Measurements from ENCODE around the gene TESMIN. TPM values are rescaled to one million over a fixed set of nuclear protein-coding genes. Genes with fewer than 3 reads are reported as not detected.

Gene TESMIN
- total RNA-seq, 1 donor from 2014 or later, result 1.2 TPM

- no peak for DNase-seq (ENCODE audit: low spot score in 2 of 2)
Observed at GRCh38 chr11:68685656-68686380, 65.5 kb downstream of the TESMIN start.

GRCh38 chr11:68684385-68685356, 66.6 kb downstream of the TESMIN start, which contains the start of gene GAL:
TSS of gene GAL (plus strand) at chr11:68684544. CDS start at chr11:68684924, 380 bp downstream.
- FAIRE-seq (no peak), DNase-seq (ENCODE audit: low spot score in 2 of 2) (peak in 1 of 2 donors; percentile 51)

More at GRCh38 chr11:68685656-68686380, 65.5 kb downstream of the TESMIN start:
- no peak for FAIRE-seq

- no peak for FAIRE-seq
- DNase-seq (ENCODE audit: low spot score in 2 of 2), result no peak
Observed at GRCh38 chr11:68683536-68684384, 67.6 kb downstream of the TESMIN start.

- no peak for DNase-seq (ENCODE audit: low spot score in 2 of 2)
- no peak for FAIRE-seq
Observed at GRCh38 chr11:68683121-68683520, 68.2 kb downstream of the TESMIN start.

- no peak for DNase-seq (ENCODE audit: low spot score in 2 of 2)
- no peak for FAIRE-seq
Observed at GRCh38 chr11:68682531-68682961, 68.8 kb downstream of the TESMIN start.

GRCh38 chr11:68680541-68681231, 70.6 kb downstream of the TESMIN start:
- FAIRE-seq (no peak), DNase-seq (ENCODE audit: low spot score in 2 of 2) (no peak)

- DNase-seq (ENCODE audit: low spot score in 2 of 2), result no peak
- FAIRE-seq, result no peak
Observed at GRCh38 chr11:68678031-68678441, 73.3 kb downstream of the TESMIN start.

- peak in 1 of 2 donors; percentile 48 for DNase-seq (ENCODE audit: low spot score in 2 of 2)
- no peak for FAIRE-seq
Observed at GRCh38 chr11:68677432-68677831, 73.9 kb downstream of the TESMIN start.

GRCh38 chr11:68674461-68674860, 76.9 kb downstream of the TESMIN start:
- DNase-seq (ENCODE audit: low spot score in 2 of 2), result no peak
- no peak for FAIRE-seq

GRCh38 chr11:68673991-68674390, 77.3 kb downstream of the TESMIN start:
- FAIRE-seq (no peak), DNase-seq (ENCODE audit: low spot score in 2 of 2) (no peak)

- FAIRE-seq (no peak), DNase-seq (ENCODE audit: low spot score in 2 of 2) (no peak)
Observed at GRCh38 chr11:68673306-68673945, 77.9 kb downstream of the TESMIN start.

GRCh38 chr11:68670208-68670992, 80.9 kb downstream of the TESMIN start:
- FAIRE-seq (no peak), DNase-seq (ENCODE audit: low spot score in 2 of 2) (no peak)

- FAIRE-seq (no peak), DNase-seq (ENCODE audit: low spot score in 2 of 2) (no peak)
Observed at GRCh38 chr11:68669301-68670090, 81.8 kb downstream of the TESMIN start.

- FAIRE-seq, result no peak
- DNase-seq (ENCODE audit: low spot score in 2 of 2), result no peak
Observed at GRCh38 chr11:68667511-68668500, 83.5 kb downstream of the TESMIN start.

- DNase-seq (ENCODE audit: low spot score in 2 of 2) (no peak), FAIRE-seq (no peak)
Observed at GRCh38 chr11:68666849-68667248, 84.5 kb downstream of the TESMIN start.

- FAIRE-seq (no peak), DNase-seq (ENCODE audit: low spot score in 2 of 2) (no peak)
Observed at GRCh38 chr11:68665436-68665835, 85.9 kb downstream of the TESMIN start.

Measured in frontal cortex (tissue), 4 donors.